ENCODE measurements around the gene NEU4. TPM values are rescaled to one million over a fixed set of nuclear protein-coding genes. Genes with fewer than 3 reads are reported as not detected.

Gene NEU4
- total RNA-seq, 1 experiment from 2014 or later = 3.9 TPM

GRCh38 chr2:241862775-241863535, 54.0 kb downstream of the NEU4 start:
- H3K36me3 ChIP-seq (ENCODE audit: control insufficient read depth, insufficient read depth, low read length) = no peaks in the 10 kb centered on the region
- H3K9me3 Mint-ChIP-seq (ENCODE audit: unreplicated experiment) = peaks cover 23% of the 10 kb centered on the region
- no peaks in the 10 kb centered on the region for H3K4me1 ChIP-seq
- no peak overlapping the region for H3K27ac Mint-ChIP-seq (ENCODE audit: unreplicated experiment)
- H3K27me3 Mint-ChIP-seq (ENCODE audit: insufficient read depth, unreplicated experiment) = no peaks in the 10 kb centered on the region
- H3K9me3 ChIP-seq = no peaks in the 10 kb centered on the region
- TF ChIP-seq, protein P1, sequence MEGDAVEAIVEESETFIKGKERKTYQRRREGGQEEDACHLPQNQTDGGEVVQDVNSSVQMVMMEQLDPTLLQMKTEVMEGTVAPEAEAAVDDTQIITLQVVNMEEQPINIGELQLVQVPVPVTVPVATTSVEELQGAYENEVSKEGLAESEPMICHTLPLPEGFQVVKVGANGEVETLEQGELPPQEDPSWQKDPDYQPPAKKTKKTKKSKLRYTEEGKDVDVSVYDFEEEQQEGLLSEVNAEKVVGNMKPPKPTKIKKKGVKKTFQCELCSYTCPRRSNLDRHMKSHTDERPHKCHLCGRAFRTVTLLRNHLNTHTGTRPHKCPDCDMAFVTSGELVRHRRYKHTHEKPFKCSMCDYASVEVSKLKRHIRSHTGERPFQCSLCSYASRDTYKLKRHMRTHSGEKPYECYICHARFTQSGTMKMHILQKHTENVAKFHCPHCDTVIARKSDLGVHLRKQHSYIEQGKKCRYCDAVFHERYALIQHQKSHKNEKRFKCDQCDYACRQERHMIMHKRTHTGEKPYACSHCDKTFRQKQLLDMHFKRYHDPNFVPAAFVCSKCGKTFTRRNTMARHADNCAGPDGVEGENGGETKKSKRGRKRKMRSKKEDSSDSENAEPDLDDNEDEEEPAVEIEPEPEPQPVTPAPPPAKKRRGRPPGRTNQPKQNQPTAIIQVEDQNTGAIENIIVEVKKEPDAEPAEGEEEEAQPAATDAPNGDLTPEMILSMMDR (IDR thresholded peaks at IDR 0.05; ENCODE audit: insufficient read depth in 1 of 2, low read depth in 1 of 2, low read length in 1 of 2, severe bottlenecking in 1 of 2, unreplicated experiment in 1 of 2) = no peak
- no peaks in the 10 kb centered on the region for H3K27me3 ChIP-seq (replicated peaks; ENCODE audit: control insufficient read depth, insufficient read depth, low read length)
- intact Hi-C loops (cut with micrococcal nuclease; ENCODE audit: unreplicated experiment) = no loop called here
- BruUV-seq (replicated peaks) = no TSS peak
- DNase-seq = no peak
- H3K4me1 Mint-ChIP-seq (ENCODE audit: low read depth, unreplicated experiment) = peaks cover 14% of the 10 kb centered on the region
- ChIA-PET POLR2A (no interaction called here), CTCF (no interaction called here)
- no peak overlapping the region for H3K4me3 ChIP-seq (ENCODE audit: low read depth, low read length)
- no peak overlapping the region for H3K4me3 Mint-ChIP-seq (ENCODE audit: unreplicated experiment)
- peaks cover 6% of the 10 kb centered on the region for H3K36me3 Mint-ChIP-seq (ENCODE audit: insufficient read depth, unreplicated experiment)

DNA sequence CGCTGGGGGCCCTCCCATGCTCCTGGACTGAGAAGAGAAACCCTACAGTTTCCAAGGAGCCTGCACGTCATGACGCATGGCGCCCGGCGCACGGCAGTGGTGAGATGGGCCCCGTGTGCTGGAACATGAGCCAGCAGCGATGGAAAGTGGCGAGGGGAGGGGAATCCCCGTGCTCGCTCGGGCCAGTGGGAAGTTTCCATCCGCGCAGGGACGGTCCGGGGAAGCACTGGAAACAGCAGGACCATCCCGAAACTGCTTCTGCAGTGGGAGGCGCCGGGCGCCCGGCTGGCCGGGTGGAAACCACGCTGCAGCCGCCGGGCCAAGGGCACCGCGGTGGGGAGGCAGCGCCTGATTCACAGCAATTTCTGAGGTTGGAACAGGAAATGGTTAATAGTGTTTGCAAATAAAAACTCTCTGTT, 54.6 kb downstream of the NEU4 start:
- no peaks in the 10 kb centered on the region for H3K27me3 ChIP-seq (replicated peaks; ENCODE audit: control insufficient read depth, insufficient read depth, low read length)
- no TSS peak for BruUV-seq (replicated peaks)
- H3K36me3 Mint-ChIP-seq (ENCODE audit: insufficient read depth, unreplicated experiment) = peaks cover 6% of the 10 kb centered on the region
- peaks cover 23% of the 10 kb centered on the region for H3K9me3 Mint-ChIP-seq (ENCODE audit: unreplicated experiment)
- H3K9me3 ChIP-seq = no peaks in the 10 kb centered on the region
- intact Hi-C loops (cut with micrococcal nuclease; ENCODE audit: unreplicated experiment) = no loop called here
- no peak for DNase-seq
- H3K4me3 Mint-ChIP-seq (ENCODE audit: unreplicated experiment) = no peak overlapping the region
- CTCF ChIA-PET = no interaction called here
- TF ChIP-seq, protein P1 (IDR thresholded peaks at IDR 0.05; ENCODE audit: insufficient read depth in 1 of 2, low read depth in 1 of 2, low read length in 1 of 2, severe bottlenecking in 1 of 2, unreplicated experiment in 1 of 2) = no peak
- no peak overlapping the region for H3K4me3 ChIP-seq (ENCODE audit: low read depth, low read length)
- no peaks in the 10 kb centered on the region for H3K27me3 Mint-ChIP-seq (ENCODE audit: insufficient read depth, unreplicated experiment)
- POLR2A ChIA-PET = no interaction called here
- no peak overlapping the region for H3K27ac Mint-ChIP-seq (ENCODE audit: unreplicated experiment)
- H3K36me3 ChIP-seq (ENCODE audit: control insufficient read depth, insufficient read depth, low read length) = no peaks in the 10 kb centered on the region
- H3K4me1 Mint-ChIP-seq (ENCODE audit: low read depth, unreplicated experiment) = peaks cover 14% of the 10 kb centered on the region
- H3K4me1 ChIP-seq = no peaks in the 10 kb centered on the region

DNA sequence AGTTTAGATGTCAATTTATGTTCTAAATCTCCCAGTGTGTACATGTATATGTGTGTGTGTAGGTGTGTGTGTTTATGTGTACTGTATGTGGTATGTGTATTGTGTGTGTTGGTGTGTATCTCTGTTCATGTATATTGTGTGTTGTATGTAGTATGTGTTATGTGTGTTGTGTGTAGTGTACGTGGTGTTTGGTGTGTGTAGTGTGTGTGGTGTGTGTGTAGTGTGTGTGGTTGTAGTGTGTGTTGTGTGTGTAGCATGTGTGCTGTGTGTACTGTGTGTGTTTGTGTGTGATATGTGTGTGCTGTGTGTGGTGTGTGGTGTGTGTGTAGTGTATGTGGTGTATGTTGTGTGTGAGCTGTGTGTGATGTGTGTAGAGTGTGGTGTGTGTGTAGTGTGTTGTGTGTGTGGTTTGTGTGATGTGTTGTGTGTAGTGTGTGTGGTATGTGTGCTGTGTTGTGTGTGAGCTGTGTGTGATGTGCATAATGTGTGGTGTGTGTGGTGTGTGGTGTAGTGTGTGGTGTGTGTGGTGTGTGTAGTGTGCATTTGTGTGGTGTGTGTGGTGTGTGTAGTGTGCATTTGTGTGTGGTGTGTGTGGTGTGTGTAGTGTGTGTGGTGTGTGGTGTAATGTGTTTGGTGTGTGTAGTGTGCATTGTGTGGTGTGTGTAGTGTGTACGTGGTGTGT, 55.3 kb downstream of the NEU4 start:
- BruUV-seq (replicated peaks) = no TSS peak
- no peaks in the 10 kb centered on the region for H3K27me3 ChIP-seq (replicated peaks; ENCODE audit: control insufficient read depth, insufficient read depth, low read length)
- H3K27me3 Mint-ChIP-seq (ENCODE audit: insufficient read depth, unreplicated experiment) = no peaks in the 10 kb centered on the region
- ChIA-PET POLR2A (no interaction called here), CTCF (no interaction called here)
- intact Hi-C loops (cut with micrococcal nuclease; ENCODE audit: unreplicated experiment) = no loop called here
- peaks cover 23% of the 10 kb centered on the region for H3K9me3 Mint-ChIP-seq (ENCODE audit: unreplicated experiment)
- peaks cover 6% of the 10 kb centered on the region for H3K36me3 Mint-ChIP-seq (ENCODE audit: insufficient read depth, unreplicated experiment)
- H3K4me1 ChIP-seq = no peaks in the 10 kb centered on the region
- no peak overlapping the region for H3K4me3 ChIP-seq (ENCODE audit: low read depth, low read length)
- peaks cover 14% of the 10 kb centered on the region for H3K4me1 Mint-ChIP-seq (ENCODE audit: low read depth, unreplicated experiment)
- no peak for DNase-seq
- H3K27ac Mint-ChIP-seq (ENCODE audit: unreplicated experiment) = no peak overlapping the region
- H3K4me3 Mint-ChIP-seq (ENCODE audit: unreplicated experiment) = no peak overlapping the region
- TF ChIP-seq, protein P1 (IDR thresholded peaks at IDR 0.05; ENCODE audit: insufficient read depth in 1 of 2, low read depth in 1 of 2, low read length in 1 of 2, severe bottlenecking in 1 of 2, unreplicated experiment in 1 of 2) = no peak
- H3K9me3 ChIP-seq = no peaks in the 10 kb centered on the region
- H3K36me3 ChIP-seq (ENCODE audit: control insufficient read depth, insufficient read depth, low read length) = no peaks in the 10 kb centered on the region

All from Caco-2 (cell line).